ENCODE results near the gene LAS1L.

DNA sequence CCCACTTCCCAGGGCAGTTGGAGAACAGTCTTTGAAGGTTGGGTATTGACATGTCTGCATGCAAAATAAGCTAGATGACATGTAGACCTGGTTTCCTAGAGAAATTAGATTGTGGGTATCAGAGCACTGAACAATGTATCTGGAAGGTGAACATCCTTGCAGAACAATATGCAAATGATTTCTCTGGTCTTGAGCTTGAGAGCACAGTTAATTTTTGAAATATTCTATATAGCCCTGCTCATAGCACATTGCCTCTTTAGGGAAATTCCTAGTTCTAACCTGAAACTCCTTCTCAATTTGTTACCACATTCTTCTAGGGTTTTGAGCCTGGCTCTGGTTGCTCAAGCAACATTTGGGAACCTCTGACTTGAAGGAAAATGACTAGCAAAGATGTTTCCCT is 41.6 kb upstream of the LAS1L start:
- TF ChIP-seq, protein P1, sequence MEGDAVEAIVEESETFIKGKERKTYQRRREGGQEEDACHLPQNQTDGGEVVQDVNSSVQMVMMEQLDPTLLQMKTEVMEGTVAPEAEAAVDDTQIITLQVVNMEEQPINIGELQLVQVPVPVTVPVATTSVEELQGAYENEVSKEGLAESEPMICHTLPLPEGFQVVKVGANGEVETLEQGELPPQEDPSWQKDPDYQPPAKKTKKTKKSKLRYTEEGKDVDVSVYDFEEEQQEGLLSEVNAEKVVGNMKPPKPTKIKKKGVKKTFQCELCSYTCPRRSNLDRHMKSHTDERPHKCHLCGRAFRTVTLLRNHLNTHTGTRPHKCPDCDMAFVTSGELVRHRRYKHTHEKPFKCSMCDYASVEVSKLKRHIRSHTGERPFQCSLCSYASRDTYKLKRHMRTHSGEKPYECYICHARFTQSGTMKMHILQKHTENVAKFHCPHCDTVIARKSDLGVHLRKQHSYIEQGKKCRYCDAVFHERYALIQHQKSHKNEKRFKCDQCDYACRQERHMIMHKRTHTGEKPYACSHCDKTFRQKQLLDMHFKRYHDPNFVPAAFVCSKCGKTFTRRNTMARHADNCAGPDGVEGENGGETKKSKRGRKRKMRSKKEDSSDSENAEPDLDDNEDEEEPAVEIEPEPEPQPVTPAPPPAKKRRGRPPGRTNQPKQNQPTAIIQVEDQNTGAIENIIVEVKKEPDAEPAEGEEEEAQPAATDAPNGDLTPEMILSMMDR (IDR thresholded peaks at IDR 0.05; ENCODE audit: low read depth, low read length) = no peak
- no peak for TF ChIP-seq EZH2phosphoT487 (IDR thresholded peaks at IDR 0.05; ENCODE audit: low read depth)
